ENCODE measurements around the gene UCKL1. TPM values are rescaled to one million over a fixed set of nuclear protein-coding genes. Genes with fewer than 3 reads are reported as not detected.
A peak's percentile ranks its signal among the peaks of the same experiment; 100 is the strongest.

Gene UCKL1
- total RNA-seq, 1 donor from 2014 or later, result 25.1 TPM

DNA sequence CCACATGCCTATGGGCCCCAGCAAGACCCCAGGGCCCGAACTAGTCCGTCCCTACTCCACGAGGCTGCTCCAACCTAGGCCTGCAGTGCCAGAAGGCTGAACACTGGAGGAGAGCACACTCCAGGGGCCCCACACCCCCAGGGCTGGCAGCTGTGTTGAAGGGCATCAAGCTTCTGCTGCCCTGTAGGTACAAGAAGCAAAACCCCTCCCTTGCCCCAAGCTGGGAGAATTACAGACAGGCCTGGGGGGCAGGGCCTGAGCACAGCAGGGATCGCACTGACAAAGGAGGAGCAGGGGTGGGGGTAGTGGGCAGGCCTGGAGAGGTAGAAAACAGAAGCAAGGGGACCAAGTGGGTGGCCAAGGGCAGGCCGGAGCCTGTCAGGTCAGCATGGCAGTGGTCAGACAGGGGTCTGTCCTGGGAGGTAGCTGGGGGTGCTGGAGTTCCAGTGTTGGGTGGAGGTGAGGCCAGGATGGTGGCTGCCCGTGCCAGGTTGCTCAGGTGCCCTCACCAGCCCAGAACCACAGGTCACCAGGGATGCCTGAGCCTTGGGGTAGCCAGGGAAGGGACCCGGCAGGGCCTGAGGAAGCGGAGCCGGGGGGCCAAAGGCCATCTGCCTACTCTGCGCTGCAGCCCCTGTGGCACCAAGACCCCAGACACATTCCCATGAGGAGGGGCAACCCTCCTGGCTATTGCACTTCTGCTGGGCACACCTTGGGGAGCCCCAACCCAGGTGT, 2.9 kb upstream of the UCKL1 start:
- no peak for ATAC-seq

- no peak for ATAC-seq
These were observed 2.3 kb upstream of the UCKL1 start for GRCh38 chr20:63958471-63958870.

DNA sequence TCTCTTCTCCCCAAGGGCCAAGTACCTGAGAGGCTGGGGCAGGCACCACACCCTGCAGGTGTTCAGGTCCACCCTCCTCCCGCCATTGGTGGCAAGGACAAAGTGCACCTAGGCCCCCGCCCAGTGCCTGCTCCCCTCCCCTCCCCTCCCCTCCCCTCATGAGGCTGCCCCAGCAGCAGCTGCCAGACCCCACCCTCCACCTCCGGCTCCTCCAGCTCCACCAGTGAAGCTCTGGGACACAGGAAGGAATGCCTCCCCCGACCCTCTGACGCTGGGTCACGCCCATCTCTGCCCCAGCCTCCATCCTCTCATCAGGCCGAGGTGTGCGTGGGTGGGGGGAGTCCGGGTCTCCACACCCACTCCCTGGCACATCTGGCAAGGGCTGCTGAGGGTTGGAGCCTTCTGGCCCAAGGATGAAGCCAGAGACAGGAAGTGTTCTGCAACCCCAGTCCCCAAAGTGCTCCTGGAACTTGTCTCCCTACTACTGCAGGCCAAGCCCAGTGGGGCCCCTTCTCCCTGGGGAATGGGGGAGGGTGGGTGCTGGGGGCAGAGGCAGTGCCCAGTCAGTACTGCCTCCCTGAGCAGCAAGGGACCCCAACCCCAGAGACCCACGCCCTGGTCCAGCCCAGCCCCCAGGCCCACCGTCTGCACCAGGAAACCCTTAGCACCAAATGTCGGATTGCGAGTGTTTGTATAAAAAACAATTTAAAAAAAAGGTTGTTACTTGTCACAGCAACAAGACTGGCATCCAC, 1.6 kb upstream of the UCKL1 start:
- ATAC-seq, result peak; percentile 47

DNA sequence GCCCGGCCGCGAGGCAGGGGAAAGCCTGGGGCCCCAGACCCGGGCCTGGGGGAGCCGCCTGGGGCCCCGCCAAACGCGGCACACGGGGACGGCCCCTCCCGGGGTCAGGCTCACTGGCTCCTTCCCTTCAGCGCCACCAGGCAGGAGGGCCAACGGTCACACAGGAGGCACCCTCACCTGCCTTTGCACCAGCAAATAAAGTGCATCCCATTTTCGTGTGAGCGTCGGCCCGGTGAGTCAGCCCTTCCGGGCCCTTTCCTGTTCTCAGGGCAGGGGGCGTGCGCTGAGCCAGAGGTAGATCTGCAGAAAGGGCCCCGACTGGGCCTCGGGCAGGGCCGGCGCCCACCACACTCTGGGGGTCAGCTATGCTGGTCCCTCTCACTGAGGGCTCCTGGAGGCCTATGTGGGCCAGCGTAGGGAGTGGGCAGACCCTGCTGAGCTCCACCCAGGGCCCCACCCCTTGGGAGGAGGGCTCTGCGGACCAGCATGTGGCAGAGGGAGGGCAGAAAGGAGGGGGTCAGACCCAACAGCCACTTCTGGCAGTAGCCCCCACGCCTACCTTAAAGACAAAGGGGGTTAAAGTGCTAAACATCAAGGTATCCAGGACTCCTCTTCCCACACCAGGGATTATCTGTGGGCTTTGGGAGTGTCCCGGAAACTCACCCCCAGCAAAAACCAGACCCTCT, 931 bp upstream of the UCKL1 start:
- ATAC-seq, result peak; percentile 39

DNA sequence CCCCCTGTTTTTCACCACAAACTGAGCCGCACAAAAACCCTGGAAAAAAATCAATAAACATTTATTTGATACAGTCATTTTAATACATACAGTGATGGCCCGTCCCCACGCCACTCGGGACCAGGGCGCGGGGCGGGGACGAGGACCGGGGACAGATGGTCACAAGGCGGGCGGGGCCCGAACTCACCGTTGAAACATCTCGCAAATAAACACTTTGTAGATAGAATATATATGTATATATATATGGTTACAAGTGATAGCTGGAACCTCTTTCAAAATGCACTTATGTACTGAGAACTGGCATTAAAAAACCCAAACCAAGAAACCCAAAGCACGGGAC, 418 bp upstream of the UCKL1 start:
- no peak for ATAC-seq

GRCh38 chr20:63955281-63955826, 862 bp downstream of the UCKL1 start:
- peak; percentile 3 for ATAC-seq

- no peak for ATAC-seq
These were observed 2.3 kb downstream of the UCKL1 start for GRCh38 chr20:63953764-63954429.

DNA sequence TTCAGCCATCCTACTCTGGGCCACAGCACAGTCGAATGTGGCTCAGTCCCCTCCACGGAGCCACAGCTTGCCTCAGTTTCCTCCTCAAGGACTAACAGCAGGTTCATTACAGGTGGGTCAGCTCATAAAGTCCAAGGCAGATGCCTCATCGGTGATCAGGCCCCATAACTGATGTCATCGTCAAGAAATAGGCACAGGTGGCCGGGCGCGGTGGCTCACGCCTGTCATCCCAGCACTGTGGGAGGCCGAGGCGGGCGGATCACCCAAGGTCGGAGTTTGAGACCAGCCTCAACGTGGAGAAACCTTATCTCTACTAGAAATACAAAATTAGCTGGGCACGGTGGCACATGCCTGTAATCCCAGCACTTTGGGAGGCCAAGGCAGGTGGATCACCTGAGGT, 3.4 kb downstream of the UCKL1 start:
- no peak for ATAC-seq

- no peak for ATAC-seq
These were observed 4.0 kb downstream of the UCKL1 start for GRCh38 chr20:63952210-63952535.

DNA sequence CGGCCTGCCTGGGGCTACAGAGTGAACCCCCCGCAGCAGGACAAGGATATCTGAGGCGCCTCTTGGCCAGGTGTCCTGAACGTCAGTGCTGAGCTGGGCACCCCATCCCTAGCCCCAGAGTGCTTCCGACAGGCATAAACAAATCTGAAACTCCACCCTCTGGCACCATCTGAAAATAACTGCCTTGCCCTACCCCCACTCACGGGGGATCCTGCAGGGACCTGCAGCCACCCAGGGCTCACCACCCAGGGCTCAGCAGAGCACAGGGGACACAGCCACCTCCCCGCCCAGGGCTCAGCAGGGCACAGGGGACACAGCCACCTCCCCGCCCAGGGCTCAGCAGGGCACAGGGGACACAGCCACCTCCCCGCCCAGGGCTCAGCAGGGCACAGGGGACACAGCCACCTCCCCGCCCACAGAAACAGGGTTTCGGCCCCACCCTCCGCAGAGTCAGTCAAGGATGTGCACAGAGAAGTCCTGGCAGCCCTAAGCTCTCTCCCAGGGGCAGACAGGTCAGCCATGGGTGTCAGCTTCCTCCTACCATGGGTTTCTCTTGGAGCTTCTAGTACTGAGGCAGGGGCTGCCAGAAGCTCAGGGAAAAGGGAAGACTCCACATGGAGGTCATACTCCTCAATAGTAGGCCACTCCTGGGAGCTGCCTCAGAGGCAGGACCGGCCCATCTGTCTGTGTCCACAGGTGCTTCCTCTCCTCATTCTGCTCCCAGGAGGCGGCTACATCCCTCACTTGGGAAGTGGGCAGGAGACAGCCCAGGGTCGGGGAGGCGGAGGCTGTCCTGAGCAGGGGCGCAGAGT, 4.6 kb downstream of the UCKL1 start:
- ATAC-seq, result peak; percentile 18

- no peak for ATAC-seq
These were observed 5.4 kb downstream of the UCKL1 start for GRCh38 chr20:63950701-63951397.

- ATAC-seq, result no peak
These were observed 8.4 kb downstream of the UCKL1 start for GRCh38 chr20:63947638-63948456.

GRCh38 chr20:63946986-63947637, 9.1 kb downstream of the UCKL1 start:
- no peak for ATAC-seq

GRCh38 chr20:63945921-63946920, 10.0 kb downstream of the UCKL1 start:
- no peak for ATAC-seq

- ATAC-seq, result no peak
These were observed 11.1 kb downstream of the UCKL1 start for GRCh38 chr20:63945031-63945658.

- ATAC-seq, result no peak
These were observed 11.9 kb downstream of the UCKL1 start for GRCh38 chr20:63944078-63944941.

DNA sequence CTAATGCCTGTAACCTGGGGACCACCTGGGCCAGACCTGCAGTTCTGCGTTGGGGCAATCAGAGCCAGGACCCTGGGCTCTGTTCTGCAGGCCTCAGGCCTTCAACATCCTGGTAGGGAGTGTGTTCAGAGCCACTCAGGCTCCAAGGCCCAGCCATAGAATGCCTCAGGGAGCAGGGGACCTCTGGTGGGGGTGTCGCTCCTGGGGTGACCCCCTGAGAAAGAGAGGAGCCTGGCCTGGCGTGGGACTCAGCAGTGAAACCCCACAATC, 12.5 kb downstream of the UCKL1 start:
- ATAC-seq, result no peak

Data from esophagus mucosa (tissue), 1 donor.